Natural killer cell (primary cell): ENCODE measurements around the gene OR56A4. TPM values are rescaled to one million over a fixed set of nuclear protein-coding genes. Genes with fewer than 3 reads are reported as not detected.

ENCODE experiments used
- ATAC-seq, 3 donors: fragments of 150-1000 bp in 2 of 3; fragments of 200-7000 bp in 1 of 3; cut with Tn5 transposase; 1 replicate in 1 of 3; 2 replicates in 2 of 3; pipeline ENCODE4 v1.10.0; 2021; ENCODE audit warnings: mild to moderate bottlenecking in 2 of 3, moderate library complexity in 2 of 3
- DNase-seq, 2 donors: peaks; one replicate each; pipeline versions ENCODE4 v3.0.0 to v3.0.0-alpha.2; 2013 to 2021; ENCODE audit warnings: mixed read lengths in 1 of 2
- H3K27ac ChIP-seq: one replicate; pipeline ENCODE4 v1.5.1; 2013; ENCODE audit warnings: mild to moderate bottlenecking, low read length
- H3K27me3 ChIP-seq: one replicate; pipeline ENCODE4 v1.6.1; 2013; ENCODE audit warnings: low read length; ENCODE audit not compliant: control insufficient read depth, insufficient read depth
- H3K36me3 ChIP-seq: one replicate; pipeline ENCODE4 v1.6.1; 2013; ENCODE audit warnings: low read length; ENCODE audit not compliant: control insufficient read depth, insufficient read depth
- H3K4me1 ChIP-seq: one replicate; pipeline ENCODE4 v1.6.1; 2013; ENCODE audit warnings: low read length; ENCODE audit not compliant: control insufficient read depth, insufficient read depth
- H3K4me3 ChIP-seq: one replicate; pipeline ENCODE4 v1.5.1; 2013; ENCODE audit warnings: low read length
- H3K9me3 ChIP-seq: one replicate; pipeline ENCODE4 v1.6.1; 2013; ENCODE audit warnings: low read length; ENCODE audit not compliant: control insufficient read depth, insufficient read depth
- H3K27ac Mint-ChIP-seq, 2 donors: one replicate each; pipeline ENCODE4 v1.8.0; 2022; ENCODE audit warnings: mild to moderate bottlenecking in 2 of 2, mixed read lengths in 2 of 2, moderate library complexity in 1 of 2
- H3K27me3 Mint-ChIP-seq, 2 donors: one replicate each; pipeline ENCODE4 v1.8.0; 2022; ENCODE audit warnings: low read depth in 2 of 2, mixed read lengths in 2 of 2
- H3K36me3 Mint-ChIP-seq: one replicate; pipeline ENCODE4 v1.8.0; 2022; ENCODE audit warnings: mixed read lengths
- H3K4me1 Mint-ChIP-seq, 2 donors: one replicate each; pipeline ENCODE4 v1.8.0; 2022; ENCODE audit warnings: mixed read lengths in 2 of 2
- H3K4me3 Mint-ChIP-seq: one replicate; pipeline ENCODE4 v1.8.0; 2022; ENCODE audit warnings: mild to moderate bottlenecking, moderate library complexity, mixed read lengths
- H3K9me3 Mint-ChIP-seq, 2 donors: one replicate each; pipeline ENCODE4 v1.8.0; 2022; ENCODE audit warnings: mixed read lengths in 2 of 2
- CTCF ChIP-seq: fragments of 200-600 bp; IDR thresholded peaks from one replicate; pipeline ENCODE4 v1.8.0; 2022; ENCODE audit warnings: antibody characterized with exemption
- WGBS: methylation state at CpG from one replicate; pipeline ENCODE4 v1.1.7; 2013; ENCODE audit warnings: missing lambda C conversion rate; ENCODE audit not compliant: insufficient coverage; 5-methylcytosine and 5-hydroxymethylcytosine counted together
- intact Hi-C: fragments of 100-400 bp; cut with micrococcal nuclease; formaldehyde crosslinking; loops from one replicate; pipeline ENCODE4 v1.14.2; 2022
- total RNA-seq, 4 donors: library from RNA; stranded (reverse); fragments of 120-200 nt in 1 of 4; gene quantifications; one replicate each; pipeline versions ENCODE4 v1.2.3 to v1.2.4, GENCODE V29; 2013 to 2022

The OR56A4 gene
- total RNA-seq, 3 donors from 2014 or later (not counting 1 experiment from before 2014, with no cell fraction given): 0.09 to 0.13 (median 0.09) TPM

DNA sequence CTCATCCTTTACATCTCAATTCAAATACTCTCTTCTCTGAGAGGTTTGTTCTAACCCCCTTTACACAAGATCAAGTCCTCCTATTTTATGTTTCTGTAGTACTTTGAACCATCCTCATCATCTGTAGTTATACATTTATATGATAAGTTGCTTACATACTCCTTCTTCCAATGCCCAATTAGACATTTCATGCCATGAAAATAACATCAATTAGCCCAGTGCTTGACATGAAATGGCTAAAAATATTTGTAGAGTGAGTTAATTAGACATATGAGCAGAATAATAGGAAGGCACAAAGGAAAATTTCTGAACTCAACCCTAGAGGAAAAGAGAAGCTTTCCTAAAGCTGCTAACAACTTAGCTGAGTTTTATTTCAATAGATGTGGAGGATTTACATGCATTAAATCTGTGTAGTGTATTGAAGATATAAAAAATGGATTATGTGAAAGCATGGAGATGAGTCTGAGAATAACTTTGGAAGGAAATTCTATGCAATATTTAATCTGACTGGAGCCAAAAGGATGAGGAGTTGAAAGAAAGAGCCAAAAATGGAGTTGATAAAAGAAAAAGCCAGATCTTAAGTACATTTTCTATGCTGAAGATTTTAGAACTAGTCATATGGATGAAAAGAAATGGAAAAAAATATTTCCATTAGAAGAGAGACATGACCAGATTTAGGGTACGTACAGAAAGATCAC, 24.1 kb upstream of the OR56A4 start, which contains the start of gene OR56A1:
TSS of gene OR56A1 (minus strand) at position 51 of the 698 bp plus-strand sequence. CDS start 3,066 bp downstream, outside the sequence.
- Histone ChIP-seq H3K27me3 (peaks cover 5% of the 10 kb centered on the region), H3K27ac (no peak within 1 kb of the TSS), H3K9me3 (no peaks in the 10 kb centered on the region), H3K36me3 (no peaks in the 10 kb centered on the region), H3K4me1 (no peaks in the 10 kb centered on the region), H3K4me3 (no peak within 1 kb of the TSS)
- peaks cover 12 to 15% of the 10 kb centered on the region in 2 donors for H3K27me3 Mint-ChIP-seq
- H3K9me3 Mint-ChIP-seq: no peaks in the 10 kb centered on the region
- no peak within 1 kb of the TSS for H3K4me3 Mint-ChIP-seq
- no peak for TF ChIP-seq CTCF
- no peaks in the 10 kb centered on the region for H3K36me3 Mint-ChIP-seq
- 96% methylated on average over 1 of the region's 1 CpG for WGBS
- DNase-seq (no peak), ATAC-seq (no peak)
- no peaks in the 10 kb centered on the region for H3K4me1 Mint-ChIP-seq
- intact Hi-C loops: no loop called here
- H3K27ac Mint-ChIP-seq: no peak within 1 kb of the TSS

DNA sequence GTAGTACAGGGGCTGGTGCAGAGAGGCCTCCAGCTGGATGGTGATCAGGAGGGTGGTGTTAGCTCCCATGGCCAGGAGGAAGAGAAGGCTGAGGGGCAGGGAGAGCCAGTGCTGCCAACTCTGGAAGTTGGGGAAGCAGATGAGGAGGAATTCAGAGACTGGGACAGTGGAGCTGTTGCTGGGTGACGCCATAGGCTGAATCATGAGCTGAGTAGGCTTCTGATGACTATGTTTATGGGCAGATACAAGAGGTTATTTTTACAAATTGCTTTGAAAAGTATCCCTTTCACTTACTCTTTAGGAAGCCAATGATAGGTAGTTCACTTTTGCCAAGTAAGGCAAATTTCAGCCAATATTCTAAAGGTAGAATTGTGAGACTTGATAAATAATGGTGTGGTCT, 20.8 kb upstream of the OR56A4 start:
- ATAC-seq (no peak), DNase-seq (no peak)
- Mint-ChIP-seq H3K36me3 (no peaks in the 10 kb centered on the region), H3K4me1 (no peaks in the 10 kb centered on the region), H3K27ac (no peak overlapping the region), H3K4me3 (no peak overlapping the region), H3K9me3 (no peaks in the 10 kb centered on the region), H3K27me3 (peaks cover 15 to 37% of the 10 kb centered on the region in 2 donors)
- no peaks in the 10 kb centered on the region for H3K36me3 ChIP-seq
- no peak overlapping the region for H3K27ac ChIP-seq
- H3K9me3 ChIP-seq: no peaks in the 10 kb centered on the region
- no peak overlapping the region for H3K4me3 ChIP-seq
- no peak for TF ChIP-seq CTCF
- no peaks in the 10 kb centered on the region for H3K4me1 ChIP-seq
- peaks cover 12% of the 10 kb centered on the region for H3K27me3 ChIP-seq
- WGBS: 92% methylated on average over 1 of the region's 1 CpG
- intact Hi-C loops: no loop called here

DNA sequence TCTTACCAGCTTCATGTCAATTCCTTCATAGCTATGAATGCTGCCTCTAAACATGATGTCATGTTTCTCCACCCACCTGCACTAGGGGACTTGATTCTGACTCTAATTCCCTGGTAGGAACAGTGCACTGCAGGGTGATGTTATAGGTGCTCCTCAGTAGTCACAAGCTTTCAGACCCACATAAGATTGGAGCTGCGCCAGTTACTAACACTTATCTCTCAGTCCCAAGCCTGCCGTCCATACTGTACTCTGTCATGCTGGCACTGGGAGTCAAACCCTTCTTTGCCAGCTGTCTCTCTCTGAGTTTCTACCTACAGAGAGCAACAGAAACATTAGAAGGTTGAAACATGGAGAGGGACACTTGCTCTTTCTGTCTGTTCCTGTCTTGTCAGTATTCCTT, 18.3 kb upstream of the OR56A4 start:
- TF ChIP-seq CTCF: no peak
- H3K4me1 Mint-ChIP-seq: no peaks in the 10 kb centered on the region
- no peaks in the 10 kb centered on the region for H3K36me3 Mint-ChIP-seq
- no peaks in the 10 kb centered on the region for H3K9me3 Mint-ChIP-seq
- H3K36me3 ChIP-seq: no peaks in the 10 kb centered on the region
- peaks cover 7% of the 10 kb centered on the region for H3K27me3 ChIP-seq
- H3K9me3 ChIP-seq: no peaks in the 10 kb centered on the region
- ATAC-seq: no peak
- DNase-seq: no peak
- H3K27ac ChIP-seq: no peak overlapping the region
- intact Hi-C loops: no loop called here
- no peaks in the 10 kb centered on the region for H3K4me1 ChIP-seq
- no peak overlapping the region for H3K4me3 Mint-ChIP-seq
- H3K4me3 ChIP-seq: no peak overlapping the region
- 87% methylated on average over 2 of the region's 2 CpGs for WGBS
- no peak overlapping the region for H3K27ac Mint-ChIP-seq
- peaks cover 24 to 53% of the 10 kb centered on the region in 2 donors for H3K27me3 Mint-ChIP-seq
